SW480 (cell line): ENCODE measurements around the gene LRRC10B.

Experiments
- DNase-seq: peaks from one replicate; pipeline ENCODE4 v3.0.0-alpha.2; 2016; ENCODE audit warnings: low spot score

Gene LRRC10B

DNA sequence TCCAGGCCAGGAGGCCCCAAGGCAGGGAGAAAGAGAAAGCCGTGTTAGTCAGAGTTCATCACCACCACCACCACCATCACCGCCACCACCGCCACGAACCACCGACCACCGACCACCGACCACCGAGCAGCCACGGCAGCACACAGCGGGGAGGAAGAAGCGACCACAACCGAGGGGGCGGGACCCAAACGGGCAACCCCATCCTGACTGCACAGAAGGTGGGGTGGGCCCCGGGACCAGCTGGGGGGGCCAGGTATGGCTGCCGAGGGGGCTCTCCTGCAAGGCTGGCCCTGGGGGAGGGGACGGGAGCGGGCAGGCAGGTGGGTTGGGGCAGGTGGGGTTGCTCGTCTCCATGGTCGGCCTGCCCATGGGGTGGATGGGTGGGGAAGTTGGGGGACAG is 38.1 kb downstream of the LRRC10B start:
- no peak for DNase-seq

DNA sequence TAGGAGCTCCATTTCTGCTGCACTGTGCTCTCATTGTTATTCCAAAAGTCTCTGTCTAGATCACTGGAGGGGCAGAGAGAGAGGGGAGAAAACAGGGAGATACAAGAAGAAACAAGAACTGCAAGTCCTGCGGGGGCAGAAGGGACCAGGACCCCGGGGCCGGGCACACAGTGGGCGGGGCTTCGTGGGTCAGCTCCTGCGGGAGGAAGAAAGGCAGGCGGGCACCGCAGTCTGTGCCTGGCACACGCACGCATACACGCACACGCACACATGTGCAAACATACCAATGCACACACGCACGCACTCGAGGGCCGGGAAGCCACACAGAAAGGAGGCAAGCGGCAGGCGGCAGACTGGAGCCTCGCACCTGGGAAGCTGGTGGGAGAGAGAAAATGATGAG is 38.7 kb downstream of the LRRC10B start:
- no peak for DNase-seq

DNA sequence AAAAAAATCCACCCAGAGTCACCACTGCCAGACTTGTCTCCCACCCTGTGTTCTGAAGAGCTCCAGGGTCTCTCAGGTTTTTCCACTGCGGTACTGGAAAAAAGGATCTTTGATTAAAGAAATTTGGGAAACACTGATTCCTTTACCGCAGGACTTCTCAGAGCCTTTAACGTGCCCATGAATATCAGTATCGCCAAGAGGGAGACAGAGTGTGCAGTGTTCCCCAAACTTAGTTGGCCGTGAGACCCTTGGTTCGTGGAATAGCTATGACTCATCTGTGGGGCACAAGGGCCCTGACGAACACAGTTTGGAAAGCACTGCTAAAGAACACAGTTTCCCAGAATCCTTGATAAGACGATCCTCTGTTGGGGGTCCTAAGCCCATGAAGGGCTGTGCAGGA is 40.6 kb downstream of the LRRC10B start:
- no peak for DNase-seq

DNA sequence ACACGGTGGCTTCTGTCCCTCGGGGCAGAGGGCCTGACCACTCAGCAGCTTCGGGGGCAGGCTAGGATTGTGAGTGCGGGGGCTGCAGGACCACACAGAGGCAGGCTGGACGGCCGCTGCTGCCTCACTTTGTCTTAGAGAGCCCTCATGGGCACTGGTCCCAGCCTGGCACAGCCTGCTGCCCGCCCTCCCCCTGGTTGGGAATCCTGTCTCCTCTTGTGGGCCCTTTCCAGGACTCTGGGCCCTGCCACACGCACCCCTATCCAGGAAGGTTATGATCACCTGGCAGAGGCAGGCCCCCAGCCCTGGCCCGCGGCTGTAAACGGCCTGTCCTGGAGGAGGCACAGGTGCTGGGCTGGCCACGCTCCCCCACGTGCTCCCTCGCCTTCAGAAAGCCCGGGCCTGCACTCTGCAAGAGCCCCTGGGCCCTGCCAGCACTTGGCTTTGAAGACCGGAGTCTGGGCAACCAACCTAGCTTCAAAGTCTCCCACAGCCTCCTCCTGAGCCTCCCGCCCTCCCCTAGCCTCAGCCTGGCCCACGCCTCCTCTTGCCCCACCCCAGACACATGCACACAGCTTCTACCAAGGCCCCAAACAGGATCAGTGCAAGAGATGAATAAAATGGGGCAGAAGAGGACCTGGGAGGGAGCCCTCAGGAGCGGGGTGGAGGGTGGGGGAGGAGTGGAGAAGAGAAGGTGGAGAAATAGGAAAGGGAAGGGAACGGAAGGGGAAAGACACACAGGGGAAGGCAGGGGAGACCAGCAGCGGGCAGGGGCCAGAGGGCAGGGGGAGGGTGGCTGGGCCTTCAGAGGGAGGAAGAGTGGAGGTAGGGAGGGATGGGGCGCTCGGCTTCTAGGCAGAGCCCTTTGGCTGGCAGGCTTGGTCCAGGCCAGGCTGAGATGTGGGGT is 41.4 kb downstream of the LRRC10B start:
- DNase-seq: no peak

DNA sequence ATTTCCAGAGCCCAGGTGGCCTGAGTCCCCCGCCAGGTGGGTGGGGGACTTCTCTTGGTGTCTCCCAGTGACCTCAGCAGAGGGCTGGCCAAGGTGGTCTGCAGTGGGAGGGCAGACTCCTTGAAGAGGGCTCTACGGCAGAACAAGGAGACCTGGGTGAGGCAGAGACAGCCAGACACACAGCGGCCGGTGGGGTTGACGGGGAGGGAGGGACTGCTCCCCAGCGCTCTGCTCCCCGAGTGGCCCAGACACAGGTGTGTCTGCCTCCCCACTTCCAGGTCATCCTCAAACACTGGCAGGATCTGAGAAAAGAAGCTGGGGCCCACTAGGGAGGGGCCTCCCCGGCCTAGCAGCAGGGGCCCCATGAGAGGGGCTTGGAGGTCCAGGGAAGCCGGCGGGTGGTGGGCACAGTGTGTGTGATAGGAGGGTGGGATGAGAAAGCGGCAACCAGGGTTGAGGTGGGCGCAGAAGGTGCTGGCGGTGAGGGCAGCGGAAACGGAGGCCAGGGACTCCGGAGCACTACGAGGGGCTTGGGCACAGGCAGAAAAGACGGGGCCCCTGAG is 42.2 kb downstream of the LRRC10B start:
- no peak for DNase-seq

DNA sequence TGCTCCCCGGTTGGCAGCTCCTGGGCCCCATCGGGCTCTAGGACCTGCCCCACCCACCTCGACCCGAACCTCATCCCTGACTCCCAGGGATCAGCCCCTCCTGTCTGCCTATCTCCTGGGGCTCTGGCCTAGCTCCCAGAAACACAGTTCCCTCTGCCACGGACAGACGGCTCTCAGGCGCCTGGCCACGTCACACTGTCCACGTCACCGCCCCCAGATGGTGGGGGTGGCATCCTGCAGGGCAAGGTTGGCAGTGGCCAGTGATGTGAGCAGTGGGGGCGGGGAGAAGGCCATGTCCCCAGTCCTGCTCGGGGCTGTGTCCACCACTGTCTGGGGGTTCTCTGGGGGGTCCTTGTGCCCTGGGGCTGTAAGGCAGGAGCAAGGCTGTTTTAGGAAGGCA is 43.1 kb downstream of the LRRC10B start:
- no peak for DNase-seq

DNA sequence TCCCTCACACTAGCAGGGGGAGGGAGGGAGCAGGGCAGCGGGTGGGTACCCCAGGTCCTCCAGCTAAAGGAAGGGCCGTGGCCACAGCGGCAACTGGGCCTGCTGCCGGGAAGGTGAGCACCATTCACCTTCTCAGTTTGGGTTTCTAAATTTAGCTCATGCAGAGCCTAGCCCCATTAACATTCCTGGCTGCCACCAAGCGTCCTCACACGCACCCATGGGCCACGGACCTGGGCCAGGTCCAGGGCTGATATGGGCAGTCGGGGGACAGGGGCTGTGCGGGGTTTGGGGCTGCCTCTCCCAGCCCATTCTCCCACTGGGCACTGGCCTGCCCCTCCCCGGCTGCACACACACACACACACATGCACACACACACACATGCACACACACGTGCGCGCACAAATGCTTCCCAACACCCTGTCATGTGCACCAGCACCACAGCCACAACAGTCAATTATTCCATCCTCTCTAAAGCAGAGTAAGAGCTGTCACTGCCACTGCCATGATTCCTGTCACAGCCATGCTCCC is 43.6 kb downstream of the LRRC10B start:
- no peak for DNase-seq

DNA sequence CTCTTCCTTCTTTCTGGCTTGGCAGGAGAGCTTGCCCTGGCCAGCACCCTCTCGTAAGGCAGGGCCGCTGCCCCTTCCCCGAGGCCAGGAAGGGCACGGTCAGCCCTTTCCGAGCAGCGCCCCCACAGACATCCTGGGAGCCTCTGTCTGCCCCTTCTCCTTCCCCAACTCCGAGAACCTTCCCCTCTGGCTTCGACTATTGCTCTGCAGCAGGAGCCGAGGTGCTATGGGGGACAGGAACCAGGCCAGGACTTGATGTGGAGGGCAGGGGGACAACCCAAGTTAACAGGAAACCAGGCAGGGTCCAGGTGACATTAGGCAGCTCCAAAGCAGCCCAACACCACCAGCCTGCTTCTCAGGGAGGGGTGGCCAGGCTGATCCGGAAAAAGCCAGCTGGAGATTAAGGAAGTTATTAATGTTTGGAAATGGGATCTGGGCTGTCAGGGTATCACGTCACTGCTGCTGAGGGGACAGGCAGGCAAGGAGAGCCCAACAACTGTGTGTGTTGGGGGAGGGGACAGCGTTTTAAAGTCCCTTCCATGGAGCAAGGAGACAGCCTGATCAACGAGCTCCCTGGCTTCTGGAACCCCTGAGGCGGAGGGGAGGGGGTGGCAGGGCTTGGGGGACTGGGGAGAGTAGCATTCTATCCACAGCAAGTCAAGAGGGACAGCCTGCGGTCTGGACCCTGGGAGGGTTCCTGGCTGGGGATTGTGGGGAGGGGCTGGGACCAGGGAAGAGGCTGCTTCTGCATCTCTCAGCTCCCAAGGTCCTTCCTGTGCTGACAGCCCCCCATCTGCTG is 45.0 kb downstream of the LRRC10B start:
- no peak for DNase-seq

DNA sequence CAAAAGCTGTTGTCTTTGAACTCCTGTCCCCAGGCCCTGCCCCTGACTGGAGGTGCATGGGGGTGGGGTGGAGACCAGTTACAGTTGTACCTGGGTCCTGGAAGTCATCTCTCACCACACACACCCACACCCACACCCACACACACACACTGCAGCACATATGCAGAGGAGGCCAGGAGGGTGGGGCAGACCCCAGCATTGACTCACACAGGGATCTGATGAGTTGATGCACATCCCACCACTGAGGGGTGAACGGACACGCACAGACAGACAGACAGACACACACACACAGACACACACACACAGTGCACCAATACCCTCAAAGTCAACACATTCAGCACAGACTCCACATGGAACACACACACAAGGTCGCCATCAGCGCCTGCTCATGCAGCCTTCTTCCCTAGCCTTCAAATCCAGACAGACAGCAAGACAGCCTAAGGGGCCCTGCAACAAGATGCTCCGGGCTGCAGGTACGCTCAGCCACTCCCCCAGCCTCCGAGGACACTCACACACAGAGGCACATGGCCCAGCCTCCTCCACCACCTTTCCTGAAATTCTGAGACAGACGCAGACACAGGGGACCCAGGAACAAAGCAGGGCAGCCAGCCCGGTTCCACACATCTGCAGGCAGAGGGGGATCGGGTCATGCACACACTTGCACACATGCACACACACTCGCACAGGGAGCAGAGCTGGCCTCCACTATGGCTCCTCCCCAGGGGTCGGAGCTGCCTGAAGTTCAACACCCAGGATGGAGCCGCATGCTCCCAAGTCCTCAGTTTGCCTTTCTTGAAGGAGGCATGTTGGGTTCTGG is 45.8 kb downstream of the LRRC10B start:
- DNase-seq: no peak

DNA sequence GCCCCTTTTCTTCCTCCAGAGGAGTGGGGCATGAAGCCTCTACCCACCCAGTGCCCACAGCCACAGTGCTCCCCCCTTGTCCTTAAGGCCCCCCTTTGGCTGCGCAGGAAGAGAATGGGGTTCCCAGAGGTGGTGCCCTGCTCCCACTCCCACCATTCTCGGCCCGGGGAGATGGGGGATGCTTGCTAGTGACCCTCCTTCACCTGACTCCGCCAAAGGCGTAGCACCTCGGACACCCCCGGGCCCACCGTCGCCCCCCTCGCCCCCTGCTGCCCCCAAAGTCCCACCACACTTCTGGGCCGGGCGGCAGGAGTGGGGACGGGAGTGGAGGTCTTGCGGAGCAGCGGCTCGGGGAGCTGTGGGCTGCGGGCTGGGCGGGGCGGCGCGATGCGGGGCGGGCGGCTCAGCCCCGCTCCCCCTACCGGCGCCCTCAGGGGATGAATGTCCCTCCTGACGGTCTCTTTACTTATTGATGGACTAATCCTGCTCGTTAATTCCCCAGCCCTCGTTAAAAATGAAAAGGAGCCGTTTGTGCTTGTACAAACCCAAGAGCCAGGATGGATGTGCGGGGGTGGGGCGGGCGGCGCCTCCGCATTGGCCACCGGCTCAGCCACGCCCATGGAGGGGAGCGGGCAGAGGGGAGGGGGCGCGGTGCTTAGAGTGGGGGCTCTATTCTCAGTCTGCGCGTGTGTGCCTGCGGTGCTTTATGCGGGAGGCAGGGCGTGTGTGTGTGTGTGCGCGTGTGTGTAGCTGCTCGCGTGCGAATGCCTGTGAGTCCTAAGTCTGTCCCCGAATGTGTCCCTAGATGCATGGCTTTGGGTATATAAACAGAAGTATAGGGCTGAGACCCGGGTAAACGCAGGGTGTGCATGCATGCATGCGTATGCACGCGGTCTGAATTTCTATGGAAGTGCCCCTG is 46.8 kb downstream of the LRRC10B start:
- DNase-seq: peak; percentile 57

DNA sequence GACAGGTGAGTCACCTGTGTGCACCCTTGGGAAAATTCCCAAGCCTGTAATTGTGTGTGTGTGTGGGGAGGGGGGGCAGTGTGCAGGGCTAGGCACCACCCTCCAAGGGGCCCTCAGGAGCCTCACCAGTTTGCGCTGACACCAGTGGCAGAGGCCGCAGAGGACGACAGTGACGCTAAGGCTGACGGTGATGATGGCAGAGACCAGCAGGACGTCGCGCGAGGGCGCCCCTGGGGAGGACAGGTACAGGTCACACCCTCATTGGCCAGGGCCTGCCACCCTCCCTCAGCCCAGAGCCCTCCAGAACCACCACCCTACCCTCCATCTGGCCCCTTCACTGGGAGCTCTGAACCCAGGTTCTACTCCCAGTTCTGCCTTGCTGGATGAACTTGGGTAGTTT is 47.4 kb downstream of the LRRC10B start:
- DNase-seq: no peak

DNA sequence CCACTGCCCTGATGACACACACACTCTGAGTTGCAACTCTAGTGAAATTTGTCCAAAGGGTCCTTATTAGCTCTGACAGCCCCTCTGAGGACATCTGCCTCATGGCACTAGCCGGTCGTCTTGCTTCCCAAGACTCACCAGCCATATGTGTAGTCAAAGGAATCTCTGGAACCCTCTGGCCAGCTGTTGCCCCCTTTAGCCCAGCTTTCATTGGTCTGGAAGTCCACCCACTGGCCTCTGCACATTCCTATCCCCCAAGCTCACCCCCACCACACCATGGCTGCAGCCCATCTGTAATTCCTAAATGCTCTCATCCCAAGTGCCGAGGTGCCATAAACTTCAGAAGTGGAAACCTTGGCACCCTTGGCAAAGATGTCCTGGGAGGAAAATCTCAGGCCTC is 48.1 kb downstream of the LRRC10B start:
- DNase-seq: no peak
